HG02623 (cell line): ENCODE measurements around the gene NCBP2.

ENCODE experiments used
- ATAC-seq: cut with Tn5 transposase; IDR thresholded peaks from one replicate; pipeline ENCODE4 v1.9.1; 2021; ENCODE audit warnings: moderate library complexity; ENCODE audit not compliant: unreplicated experiment

The NCBP2 gene

DNA sequence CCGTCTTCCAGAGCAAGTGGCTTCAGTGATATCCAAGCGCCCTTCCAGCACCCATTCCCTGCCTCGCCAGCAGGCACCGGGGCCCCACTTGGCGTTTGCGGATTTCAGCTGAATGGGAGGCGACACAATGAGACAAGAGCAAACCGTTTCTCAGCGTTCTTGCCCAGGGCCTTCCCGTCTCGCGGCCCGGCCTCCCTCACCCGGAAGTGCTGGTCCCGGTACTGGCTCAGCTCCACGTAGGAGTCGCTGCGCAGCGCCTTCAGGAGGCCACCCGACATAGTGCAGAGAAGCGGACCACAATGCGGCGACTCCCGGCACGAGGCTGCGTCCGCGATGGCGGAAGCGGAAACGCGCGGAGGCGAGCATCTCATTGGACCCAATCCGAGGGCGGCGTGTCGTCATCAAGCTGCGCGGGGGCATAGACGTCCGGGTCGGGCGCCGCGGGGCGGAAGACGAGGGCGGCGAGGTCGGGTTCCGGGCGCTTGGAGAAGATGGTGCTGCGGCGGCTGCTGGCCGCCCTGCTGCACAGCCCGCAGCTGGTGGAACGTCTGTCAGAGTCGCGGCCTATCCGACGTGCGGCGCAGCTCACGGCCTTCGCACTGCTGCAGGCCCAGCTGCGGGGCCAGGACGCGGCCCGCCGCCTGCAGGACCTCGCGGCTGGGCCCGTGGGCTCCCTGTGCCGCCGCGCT lies at the start of gene NCBP2:
TSS of gene NCBP2 (minus strand) at position 303 of the 689 bp plus-strand sequence. CDS start at position 278, 25 bp downstream.
- peak; percentile 86 for ATAC-seq

DNA sequence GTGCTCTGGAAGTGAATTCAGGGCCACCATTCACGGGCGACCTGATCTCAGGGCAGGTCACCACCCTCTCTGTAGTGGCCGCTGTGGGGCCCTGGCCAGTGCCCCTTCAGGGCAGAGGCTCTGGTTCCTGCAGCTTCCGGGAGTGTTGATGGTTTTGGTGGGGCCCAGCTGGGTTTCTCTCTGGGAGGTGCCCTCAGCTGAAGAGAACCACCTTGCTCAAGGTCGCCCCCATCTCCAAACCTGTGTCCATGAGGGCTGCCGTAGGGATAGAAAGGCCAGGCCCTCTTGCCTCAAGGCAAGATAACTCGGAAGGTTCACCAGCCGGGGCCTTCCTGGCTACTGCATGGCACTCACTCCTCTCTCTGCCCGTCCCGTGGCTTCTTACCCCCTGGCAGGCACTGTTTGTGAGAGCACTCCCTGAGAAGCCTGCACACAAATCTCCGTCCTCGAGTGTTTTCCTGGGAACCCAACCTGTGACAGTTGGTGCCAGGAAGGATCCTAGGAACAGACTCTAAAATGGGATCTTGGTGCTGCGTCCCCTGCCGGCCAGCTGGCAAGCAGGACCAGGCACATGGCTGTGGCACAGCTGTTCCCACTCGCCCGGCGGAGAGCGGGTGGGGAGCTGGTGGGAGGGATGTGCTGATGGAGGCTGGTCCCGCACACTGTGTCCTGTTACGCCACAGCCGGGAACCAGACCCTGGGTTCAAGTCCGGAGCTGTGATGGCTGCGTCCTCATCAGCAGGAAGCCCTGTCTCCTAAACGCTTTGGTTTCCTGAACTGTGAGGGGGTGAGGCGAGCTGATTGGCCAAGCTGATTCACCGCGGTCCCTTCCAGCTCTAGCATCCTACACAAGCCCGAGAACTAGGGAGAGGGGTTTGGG lies 49.5 kb upstream of the NCBP2 start:
- no peak for ATAC-seq

DNA sequence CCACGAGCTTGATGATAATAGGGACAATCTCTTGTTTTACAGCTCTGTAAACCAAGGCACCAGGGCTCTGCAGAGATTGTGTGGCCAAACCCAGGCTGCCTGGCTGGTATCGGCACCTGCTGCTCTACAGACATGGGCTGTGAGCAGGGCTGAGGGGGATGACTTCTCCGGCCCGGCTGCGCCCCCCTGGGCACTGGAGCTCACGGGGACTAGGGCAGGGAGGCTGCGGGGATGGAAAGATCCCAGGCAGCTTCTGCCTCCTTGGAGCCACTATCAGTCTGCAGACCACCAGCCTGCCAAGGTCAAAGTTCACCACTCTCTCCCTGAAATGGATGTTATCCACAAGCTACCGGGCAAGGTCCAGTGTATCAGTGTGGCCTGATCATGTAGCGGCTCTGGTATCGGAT lies 48.3 kb upstream of the NCBP2 start:
- ATAC-seq: no peak

DNA sequence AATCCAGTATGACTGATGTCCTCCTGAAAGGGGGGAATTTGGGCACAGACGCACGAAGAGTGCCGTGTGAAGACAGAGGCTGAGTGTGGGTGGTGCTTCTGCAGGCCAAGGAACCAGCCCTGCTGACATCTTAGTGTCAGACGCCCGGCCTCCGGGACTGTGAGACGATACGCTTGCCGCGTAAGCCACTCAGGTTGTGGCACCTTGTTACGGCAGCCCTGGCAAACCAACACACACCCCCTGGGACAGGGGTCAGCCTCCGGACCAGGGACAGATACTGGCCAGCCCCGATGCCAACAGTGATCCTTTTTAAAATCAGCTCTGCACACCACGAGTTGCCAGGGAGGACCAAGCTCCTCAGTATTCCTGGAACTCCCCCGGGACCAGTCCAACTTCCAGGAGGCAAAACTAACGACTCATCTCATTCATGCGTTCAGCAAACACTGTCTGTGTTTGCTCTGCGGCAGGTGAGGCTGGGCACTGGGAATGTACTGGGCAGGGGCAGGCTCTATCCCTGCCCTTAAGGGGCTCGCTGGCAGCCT lies 47.5 kb upstream of the NCBP2 start:
- ATAC-seq: no peak

DNA sequence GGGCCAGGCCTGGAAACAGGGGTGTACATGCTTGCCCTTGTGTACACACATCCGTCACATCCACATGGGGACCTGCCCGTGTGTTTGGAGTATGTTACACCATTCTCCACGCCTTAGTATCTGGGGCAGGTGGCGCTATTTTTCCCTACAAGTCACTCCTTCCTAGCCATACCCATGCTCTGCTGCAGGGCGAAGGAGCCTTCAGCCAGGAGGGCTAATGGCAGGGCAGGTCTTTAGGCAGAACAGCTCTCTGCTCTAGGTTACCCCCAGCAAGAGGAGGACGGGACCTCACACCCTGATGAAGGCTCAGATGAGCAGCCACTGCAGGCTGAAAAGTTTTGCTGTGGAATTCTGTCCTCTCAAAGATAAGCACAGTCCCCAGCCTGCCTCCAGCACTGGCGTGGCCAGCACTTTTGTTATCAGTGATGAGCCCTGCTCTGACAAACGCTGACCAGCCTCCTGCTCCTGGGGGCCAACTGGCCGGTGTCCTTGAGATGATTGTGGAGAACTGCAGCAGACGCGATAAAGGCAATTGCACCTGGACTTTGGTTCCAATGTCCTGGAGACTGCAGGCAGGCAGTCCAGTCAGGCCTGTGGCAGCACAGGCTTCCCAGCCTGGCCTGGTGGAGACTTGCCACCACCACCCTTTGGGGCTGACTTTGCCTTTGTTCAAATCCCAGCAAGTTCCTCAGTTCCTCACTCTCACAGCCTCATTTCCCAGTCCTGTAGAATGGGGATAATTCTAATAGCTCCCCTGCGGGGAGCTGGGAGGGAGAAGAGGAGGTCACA lies 46.1 kb upstream of the NCBP2 start:
- ATAC-seq: no peak

DNA sequence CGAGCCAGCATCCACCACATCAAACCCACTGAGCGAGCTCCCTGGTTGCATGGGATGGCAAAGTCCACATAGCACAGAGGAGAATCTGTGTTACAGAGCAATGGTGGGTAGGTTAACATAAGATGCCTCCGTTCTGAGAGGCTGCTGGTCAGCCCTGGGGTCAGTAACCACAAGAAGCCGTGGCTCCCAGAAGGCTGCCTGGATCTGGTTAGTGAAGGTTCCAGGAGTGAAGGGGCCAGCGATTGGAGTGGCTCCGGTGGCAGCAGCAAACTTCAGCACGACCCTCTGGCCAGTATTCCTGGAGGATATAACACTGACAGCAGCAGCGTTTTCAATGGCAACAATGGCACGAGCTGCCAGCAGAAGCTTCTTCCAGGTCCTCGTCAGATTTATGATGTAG lies 44.7 kb upstream of the NCBP2 start:
- no peak for ATAC-seq

DNA sequence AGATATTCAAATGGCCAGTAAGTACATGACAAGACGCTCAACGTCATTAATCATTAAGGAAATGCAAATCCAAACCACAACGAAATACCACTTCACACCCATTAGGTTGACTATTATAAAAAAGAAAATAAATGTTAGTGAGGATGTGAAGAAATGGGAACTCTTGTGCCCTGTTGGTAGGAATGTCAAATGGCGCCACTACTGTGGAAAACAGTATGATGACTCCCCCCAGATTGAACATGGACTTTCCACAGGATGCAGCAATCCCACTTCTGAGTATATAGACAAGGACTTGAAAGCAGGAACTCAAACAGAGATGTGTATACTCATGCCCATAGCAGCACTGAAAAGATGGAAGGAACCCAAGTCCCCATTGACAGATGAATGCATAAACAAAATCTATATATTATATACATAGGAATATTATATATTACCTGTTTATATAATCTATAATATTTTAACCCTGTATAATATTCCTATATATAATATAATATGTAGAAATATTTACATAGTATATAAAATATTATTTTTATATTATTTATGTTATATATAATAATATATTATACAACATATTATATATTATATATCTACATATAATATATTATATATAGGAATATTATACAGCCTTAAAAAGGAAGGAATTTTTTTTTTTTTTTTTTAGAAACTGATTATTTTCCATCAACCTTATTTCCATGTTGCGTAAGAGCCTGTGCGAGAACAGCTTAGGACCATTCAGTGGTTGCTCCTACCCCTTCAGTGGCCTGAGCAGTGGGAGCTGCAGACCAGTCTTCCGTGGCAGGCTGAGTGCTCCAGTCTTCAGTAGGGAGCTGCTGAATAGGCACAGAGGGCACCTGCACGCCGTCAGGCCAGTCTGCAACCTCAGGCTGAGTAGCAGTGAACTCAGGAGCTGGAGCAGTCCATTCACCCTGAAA lies 43.9 kb upstream of the NCBP2 start:
- no peak for ATAC-seq

DNA sequence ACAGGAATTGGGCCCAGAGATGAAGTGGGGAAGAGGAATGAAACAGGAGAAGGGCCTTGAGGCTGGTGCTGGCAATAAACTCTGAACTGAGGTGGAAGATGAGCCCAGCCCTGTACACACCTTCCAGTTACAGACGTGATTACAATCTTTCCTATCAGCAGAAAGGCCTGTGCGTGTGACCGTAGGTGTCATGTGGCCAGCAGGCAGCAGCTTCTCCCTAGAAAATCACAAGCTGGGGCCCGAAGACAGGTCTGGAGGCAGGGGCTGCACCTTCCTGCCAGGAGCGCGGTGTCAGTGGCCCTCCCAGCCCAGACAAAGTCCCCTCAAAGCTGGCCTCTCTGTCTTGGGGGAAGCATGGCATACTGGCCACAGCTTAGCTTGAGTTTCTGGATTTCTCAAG lies 43.0 kb upstream of the NCBP2 start:
- ATAC-seq: no peak

DNA sequence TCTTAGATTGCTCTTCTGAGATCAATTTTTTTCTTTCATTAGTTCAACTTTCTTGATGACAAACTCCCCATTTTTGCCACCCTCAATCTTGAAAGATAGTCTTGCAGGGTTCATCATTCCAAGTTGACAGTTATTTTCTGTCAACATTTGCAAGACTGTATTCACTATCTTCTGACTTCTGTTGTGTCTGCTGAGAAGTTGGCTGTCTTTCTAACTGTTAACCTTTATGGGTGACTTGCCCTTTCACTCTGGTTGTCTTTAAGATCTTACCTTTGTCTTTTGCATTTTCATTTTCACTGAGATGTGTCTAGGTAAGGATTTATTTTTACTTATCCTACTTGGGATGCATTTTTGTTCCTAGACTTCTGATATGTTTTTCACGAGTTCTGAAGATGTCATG lies 40.9 kb upstream of the NCBP2 start:
- ATAC-seq: no peak

DNA sequence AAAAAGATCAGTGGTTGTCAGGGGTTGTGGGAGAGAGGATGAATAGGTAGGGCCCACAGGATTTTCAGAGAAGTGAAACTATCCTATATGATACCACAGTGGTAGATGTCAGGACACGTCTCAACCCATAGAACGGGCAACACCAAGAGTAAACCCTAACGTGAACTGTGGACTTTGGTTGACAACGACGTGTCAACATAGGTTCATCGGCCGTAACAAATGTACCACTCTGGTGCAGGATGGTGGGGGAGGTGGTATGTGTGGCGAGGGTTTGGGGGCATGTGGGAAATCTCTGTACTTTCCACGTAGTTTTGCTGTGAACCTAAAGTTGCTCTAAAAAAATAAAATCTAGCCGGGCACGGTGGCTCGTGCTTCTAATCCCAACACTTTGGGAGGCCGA lies 39.3 kb upstream of the NCBP2 start:
- no peak for ATAC-seq

DNA sequence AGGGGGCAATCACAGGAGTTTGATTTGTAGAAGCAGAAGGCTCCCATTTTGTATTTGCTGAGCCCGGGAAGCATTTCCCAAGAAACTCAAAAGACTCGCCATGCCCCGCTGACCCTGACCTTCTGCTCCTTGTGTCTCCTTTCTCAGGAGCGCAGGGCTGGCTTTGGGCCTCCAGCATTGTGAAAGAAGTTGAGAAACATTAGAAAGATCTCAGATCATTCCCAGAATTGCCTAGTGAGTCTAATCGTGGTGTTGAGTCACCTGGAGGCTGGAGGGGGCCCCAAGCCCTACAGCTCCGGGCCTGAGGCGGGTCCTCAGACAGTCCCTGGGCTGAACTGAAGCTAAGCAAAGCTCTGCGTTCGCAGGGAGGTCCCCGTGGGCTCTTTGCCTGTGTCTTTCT lies 37.2 kb upstream of the NCBP2 start:
- no peak for ATAC-seq

DNA sequence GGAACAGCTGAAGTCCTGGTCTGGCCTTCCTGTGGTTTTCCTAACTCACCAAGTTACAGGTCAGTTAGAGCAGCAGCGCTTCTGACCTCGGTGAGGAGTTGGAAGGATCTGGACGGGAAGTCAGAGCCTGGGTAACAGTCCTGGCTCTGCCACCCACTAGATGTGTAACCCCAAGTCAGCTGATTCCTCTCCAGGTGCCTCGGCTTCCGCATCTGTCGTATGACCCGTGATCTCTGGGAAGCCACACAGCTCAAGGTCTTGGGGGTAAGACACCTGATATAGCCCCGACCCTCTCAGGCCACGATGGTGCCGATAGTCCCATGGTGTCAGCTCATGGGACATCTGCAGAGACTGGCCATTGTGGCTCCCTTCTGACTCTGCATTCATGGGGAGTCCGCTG lies 34.6 kb upstream of the NCBP2 start:
- no peak for ATAC-seq

DNA sequence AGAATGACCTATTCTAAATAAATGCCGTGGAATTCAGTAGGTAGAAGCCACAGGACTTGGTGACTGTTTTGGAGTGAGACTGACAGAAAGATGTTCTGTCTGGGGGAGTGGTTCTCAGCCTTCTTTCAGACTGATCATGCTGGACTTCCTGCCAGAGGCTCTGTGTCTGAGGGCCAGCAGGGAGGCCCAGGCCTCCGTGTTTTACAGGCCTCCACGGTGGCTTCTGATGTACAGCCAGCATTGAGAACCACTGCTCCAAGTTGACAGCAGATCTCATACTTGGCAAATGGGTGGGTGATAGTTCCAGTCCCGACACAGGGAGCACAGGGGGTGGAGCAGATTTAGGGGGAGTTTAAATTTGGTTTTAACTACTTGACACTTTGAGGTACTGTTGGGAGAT lies 33.0 kb upstream of the NCBP2 start:
- ATAC-seq: no peak

DNA sequence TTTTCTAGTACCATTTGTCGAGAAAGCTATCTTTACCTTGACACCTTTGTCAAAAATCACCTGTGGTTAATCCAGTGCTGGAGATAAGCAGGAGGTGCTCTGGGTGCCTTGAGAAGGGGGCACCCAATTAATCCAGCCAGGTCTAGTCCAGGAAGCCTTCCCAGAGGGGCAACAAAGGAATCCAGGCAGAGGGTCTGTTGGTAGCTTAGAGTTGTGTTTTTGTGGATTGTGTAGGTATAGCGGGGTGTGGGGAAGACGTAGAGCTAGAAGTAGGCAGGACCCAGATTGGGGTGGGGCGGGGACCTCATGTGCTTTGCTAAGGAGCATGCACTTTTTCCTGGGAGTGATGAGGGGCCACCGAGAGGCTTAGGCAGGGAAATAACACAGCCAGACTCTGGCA lies 32.3 kb upstream of the NCBP2 start:
- ATAC-seq: no peak

DNA sequence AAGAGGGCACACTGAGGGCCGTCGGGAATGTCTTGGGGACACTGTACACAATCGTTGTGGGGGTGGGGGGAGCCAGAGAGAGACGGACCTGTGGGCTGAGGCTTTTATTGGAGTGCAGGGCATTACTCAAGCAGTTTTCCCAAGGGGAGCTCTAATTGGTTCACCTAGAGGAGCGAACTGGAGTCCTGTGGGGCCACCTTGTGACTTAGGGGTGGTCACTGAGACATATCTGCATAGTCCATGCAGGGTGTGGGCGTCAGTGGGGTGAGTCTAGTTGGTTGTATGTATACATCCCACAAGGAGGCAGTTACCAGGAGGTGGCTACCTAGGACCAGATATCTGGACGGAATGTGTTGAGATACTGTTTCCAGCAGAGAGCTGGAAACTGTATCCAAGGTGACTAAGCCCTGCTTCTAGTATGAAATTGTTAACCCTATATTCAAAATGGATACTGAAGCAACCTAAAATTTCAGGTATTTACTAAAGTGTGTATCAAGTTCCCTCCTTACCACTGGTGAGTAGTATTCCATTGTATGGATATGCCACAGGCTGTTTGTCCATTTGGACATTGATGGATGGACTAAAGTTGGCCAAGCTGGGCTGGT lies 28.9 kb upstream of the NCBP2 start:
- ATAC-seq: no peak

DNA sequence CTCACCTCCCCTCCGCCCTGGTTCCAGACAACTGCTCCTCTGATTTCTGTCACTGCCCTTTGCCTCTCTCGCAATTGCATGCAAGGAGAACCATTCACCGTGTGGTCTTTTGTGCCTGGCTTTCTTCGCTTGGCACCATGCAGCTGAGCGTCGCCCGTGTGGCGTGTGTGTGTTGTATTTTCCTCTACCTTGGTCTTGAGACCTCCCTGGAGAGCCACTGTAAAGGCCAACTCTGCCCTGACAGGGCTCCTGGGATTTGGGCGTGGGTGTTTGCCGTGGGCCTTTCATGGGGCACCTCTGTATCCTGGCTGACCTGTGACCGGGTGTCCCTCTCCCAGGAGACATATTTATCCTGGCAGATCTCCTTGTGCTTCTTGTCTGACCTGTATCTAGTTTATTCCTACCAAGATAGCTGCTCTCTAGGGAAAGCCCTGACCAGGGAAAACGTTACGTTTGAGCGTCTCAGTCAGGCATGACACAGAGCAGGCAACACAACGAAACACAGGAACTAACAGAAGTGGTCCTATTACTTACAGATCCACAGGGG lies 28.3 kb upstream of the NCBP2 start:
- ATAC-seq: no peak

DNA sequence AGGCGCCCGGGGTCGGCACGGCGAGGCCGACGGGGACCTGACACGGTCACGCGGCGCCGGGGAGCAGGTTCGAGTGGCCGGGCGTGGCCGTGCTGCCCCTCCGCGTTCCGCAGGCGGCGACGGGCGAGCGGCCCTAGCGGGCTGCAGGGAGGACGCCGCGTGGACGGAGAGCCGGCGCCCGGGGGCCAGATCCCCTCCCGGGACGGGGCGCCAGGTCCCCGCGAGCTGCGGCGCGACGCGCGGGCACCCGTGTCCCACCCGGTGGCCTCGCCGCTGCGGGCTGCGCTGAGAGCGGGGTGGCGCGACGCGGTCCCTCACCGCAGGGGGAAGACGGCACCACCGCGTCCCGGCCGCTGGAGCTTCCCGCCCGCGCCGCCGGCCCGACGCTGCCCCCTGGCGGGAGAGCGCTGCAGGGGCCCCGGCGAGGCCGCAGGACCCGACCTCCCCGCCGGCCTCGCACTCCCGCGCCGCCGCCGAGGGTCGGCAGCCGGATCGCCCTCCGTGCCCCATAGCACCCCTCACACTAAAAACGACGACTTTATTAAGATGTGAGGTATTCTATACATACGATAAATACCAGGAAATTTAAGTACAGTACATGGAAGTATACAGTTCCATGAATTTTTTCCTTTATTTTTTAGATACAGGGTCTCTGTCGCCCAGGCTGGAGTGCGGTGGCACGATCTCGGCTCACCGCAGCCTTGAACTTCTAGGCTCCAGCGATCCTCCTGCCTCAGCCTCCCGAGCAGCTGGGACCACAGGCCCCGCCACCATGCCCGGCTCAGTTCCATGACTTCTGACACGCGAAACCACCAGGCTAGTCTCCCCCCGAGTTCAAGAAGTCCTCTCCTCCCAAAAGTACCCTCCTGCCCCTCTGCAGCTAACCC lies 27.6 kb upstream of the NCBP2 start:
- ATAC-seq: peak; percentile 54

DNA sequence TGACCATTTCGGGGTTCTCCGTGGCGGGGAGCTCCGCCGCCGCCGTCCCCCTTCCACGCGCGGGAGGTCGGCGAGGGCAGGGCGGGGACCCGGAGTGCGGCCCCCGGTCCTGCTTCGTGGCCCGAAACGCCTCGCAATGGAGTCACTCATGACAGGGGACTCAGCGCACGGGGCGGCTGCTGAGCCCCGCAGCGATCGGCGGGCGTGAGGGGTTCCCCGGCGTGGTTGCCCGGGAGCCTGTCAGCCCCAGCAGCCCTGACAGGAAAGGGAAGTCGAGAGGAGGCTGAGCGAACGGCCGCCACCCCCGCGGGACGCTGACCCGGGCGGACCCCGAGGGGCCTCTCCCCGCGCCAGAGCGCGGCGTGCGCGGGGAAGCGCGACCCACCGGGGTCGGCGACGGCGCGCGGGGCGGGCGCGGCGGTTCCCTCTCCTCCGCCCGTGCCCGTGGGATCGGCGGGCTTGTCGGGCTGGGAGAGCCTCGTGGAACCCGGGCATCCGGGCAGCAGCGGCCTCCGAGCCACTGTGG lies 26.9 kb upstream of the NCBP2 start:
- ATAC-seq: peak; percentile 30
